H1 (cell line): Measurements from ENCODE around the gene IP6K1. TPM values are rescaled to one million over a fixed set of nuclear protein-coding genes. Genes with fewer than 3 reads are reported as not detected.

Source experiments
- NANOG ChIP-seq: IDR thresholded peaks from 2 replicates; pipeline ENCODE4 v1.6.1; 2011; ENCODE audit warnings: low read length, low read depth, mild to moderate bottlenecking, inconsistent platforms; ENCODE audit not compliant: insufficient read depth, poor library complexity, severe bottlenecking
- POU5F1 ChIP-seq: IDR thresholded peaks from 2 replicates; pipeline ENCODE4 v1.6.1; 2011; ENCODE audit warnings: low read depth, mild to moderate bottlenecking, low read length, moderate library complexity
- polyA plus RNA-seq, 7 experiments: library from polyadenylated mRNA; depleted of rRNA in 3 of 7; stranded (reverse) in 5 of 7; unstranded in 2 of 7; fragments of >200 nt in 5 of 7; fragments of 200-250 nt in 2 of 7; gene quantifications; 1 replicate in 5 of 7; 2 replicates in 1 of 7; 4 replicates in 1 of 7; pipeline versions ENCODE4 v1.2.1 to v1.2.3, GENCODE V29; 2011 to 2013; ENCODE audit warnings: missing spikeins in 2 of 7, mixed read lengths in 2 of 7
- total RNA-seq: library from RNA; stranded (reverse); fragmentation: NEBNext Ultra II Directional; extraction: Animal tissue kit (Norgen Biotek cat#: 25700); gene quantifications from 2 replicates; pipeline ENCODE4 v1.2.1, GENCODE V29; 2021

Gene IP6K1
- total and polyA plus RNA-seq, 2 of the 8 experiments (the other 6 are each of a cell fraction or from before 2014, with no cell fraction given), result 31.5 to 35.2 TPM

DNA sequence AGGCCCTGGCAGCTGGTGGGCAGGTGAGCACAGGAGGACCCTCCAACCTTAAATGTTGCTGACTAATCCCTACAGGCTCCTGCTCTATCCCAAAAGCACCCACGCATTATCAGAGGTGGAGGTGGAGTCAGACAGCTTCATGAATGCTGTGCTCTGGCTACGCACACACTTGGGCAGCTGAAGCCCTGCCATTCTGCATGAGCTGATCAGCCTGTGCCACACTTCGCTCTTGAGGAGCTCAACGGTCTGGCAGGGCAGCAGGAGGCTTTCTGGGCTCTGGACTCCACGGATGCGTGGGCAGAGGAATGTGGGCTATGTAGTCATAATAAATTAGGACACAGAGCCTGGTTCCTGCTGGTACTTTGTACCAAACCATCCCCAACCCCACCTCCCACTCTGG is 103.2 kb downstream of the IP6K1 start (continued):
- TF ChIP-seq POU5F1, result no peak
- no peak for TF ChIP-seq NANOG
